Astrocyte (in vitro differentiated cells and primary cell): Measurements from ENCODE around the gene APP. TPM values are rescaled to one million over a fixed set of nuclear protein-coding genes. Genes with fewer than 3 reads are reported as not detected.

ENCODE experiments used
- DNase-seq: peaks from one replicate; pipeline ENCODE4 v3.0.0-alpha.2; 2010; ENCODE audit warnings: low read depth
- FAIRE-seq: peaks from 2 replicates; lab custom pipeline; 2011; peaks lifted over from hg19 to GRCh38; lab: Jason Lieb, UNC
- H2AFZ ChIP-seq: 2 replicates; pipeline ENCODE4 v1.6.0; 2012; ENCODE audit warnings: low read depth, low read length, inconsistent platforms
- H3K27ac ChIP-seq: 2 replicates; pipeline ENCODE4 v1.5.1; 2011; ENCODE audit warnings: low read depth, low read length, inconsistent platforms
- H3K27me3 ChIP-seq: 2 replicates; pipeline ENCODE4 v1.6.0; 2011; ENCODE audit warnings: low read length, inconsistent platforms; ENCODE audit not compliant: insufficient read depth
- H3K36me3 ChIP-seq: 2 replicates; pipeline ENCODE4 v1.5.1; 2011; ENCODE audit warnings: low read length, inconsistent platforms; ENCODE audit not compliant: insufficient read depth
- H3K4me1 ChIP-seq: 2 replicates; pipeline ENCODE4 v1.5.1; 2011; ENCODE audit warnings: low read length, inconsistent platforms; ENCODE audit not compliant: insufficient read depth
- H3K4me2 ChIP-seq: 2 replicates; pipeline ENCODE4 v1.6.0; 2012; ENCODE audit warnings: low read length, inconsistent platforms
- H3K4me3 ChIP-seq: 2 replicates; pipeline ENCODE4 v1.5.1; 2011; ENCODE audit warnings: low read depth, mild to moderate bottlenecking, low read length, inconsistent platforms; ENCODE audit not compliant: insufficient read depth
- H3K79me2 ChIP-seq: 2 replicates; pipeline ENCODE4 v1.6.0; 2012; ENCODE audit warnings: mild to moderate bottlenecking, low read length, inconsistent platforms; ENCODE audit not compliant: insufficient read depth
- H3K9ac ChIP-seq: 2 replicates; pipeline ENCODE4 v1.6.0; 2012; ENCODE audit warnings: mild to moderate bottlenecking, low read length, inconsistent platforms
- H3K9me3 ChIP-seq: 2 replicates; pipeline ENCODE4 v1.5.1; 2012; ENCODE audit warnings: low read depth, mild to moderate bottlenecking, low read length, inconsistent platforms; ENCODE audit not compliant: insufficient read depth
- H4K20me1 ChIP-seq: 2 replicates; pipeline ENCODE4 v1.6.0; 2012; ENCODE audit warnings: low read length, inconsistent platforms; ENCODE audit not compliant: insufficient read depth
- H3K27ac Mint-ChIP-seq: one replicate; pipeline ENCODE4 v1.8.0; 2021; ENCODE audit warnings: mild to moderate bottlenecking, mixed read lengths; ENCODE audit not compliant: unreplicated experiment
- H3K27me3 Mint-ChIP-seq: one replicate; pipeline ENCODE4 v1.8.0; 2021; ENCODE audit warnings: low read depth, mixed read lengths; ENCODE audit not compliant: unreplicated experiment
- H3K36me3 Mint-ChIP-seq: one replicate; pipeline ENCODE4 v1.8.0; 2021; ENCODE audit warnings: low read depth, mixed read lengths; ENCODE audit not compliant: unreplicated experiment
- H3K4me1 Mint-ChIP-seq: one replicate; pipeline ENCODE4 v1.8.0; 2021; ENCODE audit warnings: low read depth, mixed read lengths; ENCODE audit not compliant: unreplicated experiment
- H3K4me3 Mint-ChIP-seq: one replicate; pipeline ENCODE4 v1.8.0; 2021; ENCODE audit warnings: mild to moderate bottlenecking, moderate library complexity, mixed read lengths; ENCODE audit not compliant: unreplicated experiment
- H3K9me3 Mint-ChIP-seq: one replicate; pipeline ENCODE4 v1.8.0; 2021; ENCODE audit warnings: mild to moderate bottlenecking, mixed read lengths; ENCODE audit not compliant: unreplicated experiment
- EZH2 ChIP-seq: IDR thresholded peaks from 2 replicates; pipeline ENCODE4 v1.6.1; 2012; ENCODE audit warnings: mild to moderate bottlenecking, low read length, inconsistent platforms; ENCODE audit not compliant: insufficient read depth
- total RNA-seq: library from RNA; stranded (reverse); gene quantifications from 2 replicates; pipeline ENCODE4 v1.2.1, GENCODE V29; 2021
- TF ChIP-seq, protein P1 (sequence below): IDR thresholded peaks from 2 replicates; pipeline ENCODE4 v1.5.1; 2011; ENCODE audit warnings: low read depth, mild to moderate bottlenecking, inconsistent platforms, low read length, moderate library complexity; ENCODE audit not compliant: insufficient read depth

The APP gene
- total RNA-seq, 1 donor from 2014 or later: 823 TPM

DNA sequence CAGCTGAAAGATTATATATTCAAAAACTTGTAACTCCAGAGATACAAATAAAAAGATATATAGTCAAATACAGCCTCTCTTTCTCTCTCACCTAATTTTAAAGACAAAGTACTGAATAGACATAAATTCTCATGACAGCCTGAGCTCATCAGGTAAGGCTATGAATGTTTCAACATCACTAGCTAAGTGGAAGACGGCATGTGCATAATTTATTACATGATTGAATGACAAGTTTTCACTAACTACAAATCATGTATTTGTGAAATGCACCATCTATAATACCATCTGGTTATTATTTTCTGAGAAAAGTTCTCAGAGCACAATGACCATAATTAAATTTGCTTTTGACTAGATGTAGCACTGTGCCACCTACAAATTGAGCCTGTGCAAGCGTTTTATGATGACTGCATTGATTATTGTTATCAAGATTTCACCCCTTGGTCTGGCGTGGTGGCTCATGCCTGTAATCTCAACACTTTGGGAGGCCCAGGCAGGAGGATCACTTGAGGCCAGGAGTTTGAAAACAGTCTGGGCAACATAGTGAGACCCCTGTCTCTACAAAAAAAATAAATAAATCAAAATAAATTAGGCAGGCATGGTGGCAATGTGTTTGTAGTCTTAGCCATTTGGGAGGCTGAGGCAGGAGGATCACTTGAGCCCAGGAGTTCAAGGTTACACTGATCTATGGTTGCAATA is 128.2 kb downstream of the APP start:
- H3K36me3 Mint-ChIP-seq: peaks cover 5% of the 10 kb centered on the region
- Histone ChIP-seq H3K4me3 (no peak overlapping the region), H4K20me1 (peaks cover 39% of the 10 kb centered on the region), H3K27ac (no peak overlapping the region), H3K9me3 (no peaks in the 10 kb centered on the region), H3K4me1 (peaks cover 3% of the 10 kb centered on the region), H3K27me3 (no peaks in the 10 kb centered on the region), H3K4me2 (peak overlapping the region; percentile 6), H3K79me2 (peaks cover 13% of the 10 kb centered on the region), H2AFZ (no peak overlapping the region), H3K9ac (no peak overlapping the region), H3K36me3 (peaks cover 8% of the 10 kb centered on the region)
- no peaks in the 10 kb centered on the region for H3K9me3 Mint-ChIP-seq
- H3K27ac Mint-ChIP-seq: no peak overlapping the region
- H3K4me3 Mint-ChIP-seq: no peak overlapping the region
- no peaks in the 10 kb centered on the region for H3K27me3 Mint-ChIP-seq
- no peak for FAIRE-seq
- DNase-seq: no peak
- peaks cover 5% of the 10 kb centered on the region for H3K4me1 Mint-ChIP-seq
- TF ChIP-seq, protein P1, sequence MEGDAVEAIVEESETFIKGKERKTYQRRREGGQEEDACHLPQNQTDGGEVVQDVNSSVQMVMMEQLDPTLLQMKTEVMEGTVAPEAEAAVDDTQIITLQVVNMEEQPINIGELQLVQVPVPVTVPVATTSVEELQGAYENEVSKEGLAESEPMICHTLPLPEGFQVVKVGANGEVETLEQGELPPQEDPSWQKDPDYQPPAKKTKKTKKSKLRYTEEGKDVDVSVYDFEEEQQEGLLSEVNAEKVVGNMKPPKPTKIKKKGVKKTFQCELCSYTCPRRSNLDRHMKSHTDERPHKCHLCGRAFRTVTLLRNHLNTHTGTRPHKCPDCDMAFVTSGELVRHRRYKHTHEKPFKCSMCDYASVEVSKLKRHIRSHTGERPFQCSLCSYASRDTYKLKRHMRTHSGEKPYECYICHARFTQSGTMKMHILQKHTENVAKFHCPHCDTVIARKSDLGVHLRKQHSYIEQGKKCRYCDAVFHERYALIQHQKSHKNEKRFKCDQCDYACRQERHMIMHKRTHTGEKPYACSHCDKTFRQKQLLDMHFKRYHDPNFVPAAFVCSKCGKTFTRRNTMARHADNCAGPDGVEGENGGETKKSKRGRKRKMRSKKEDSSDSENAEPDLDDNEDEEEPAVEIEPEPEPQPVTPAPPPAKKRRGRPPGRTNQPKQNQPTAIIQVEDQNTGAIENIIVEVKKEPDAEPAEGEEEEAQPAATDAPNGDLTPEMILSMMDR: no peak
- TF ChIP-seq EZH2: no peak

DNA sequence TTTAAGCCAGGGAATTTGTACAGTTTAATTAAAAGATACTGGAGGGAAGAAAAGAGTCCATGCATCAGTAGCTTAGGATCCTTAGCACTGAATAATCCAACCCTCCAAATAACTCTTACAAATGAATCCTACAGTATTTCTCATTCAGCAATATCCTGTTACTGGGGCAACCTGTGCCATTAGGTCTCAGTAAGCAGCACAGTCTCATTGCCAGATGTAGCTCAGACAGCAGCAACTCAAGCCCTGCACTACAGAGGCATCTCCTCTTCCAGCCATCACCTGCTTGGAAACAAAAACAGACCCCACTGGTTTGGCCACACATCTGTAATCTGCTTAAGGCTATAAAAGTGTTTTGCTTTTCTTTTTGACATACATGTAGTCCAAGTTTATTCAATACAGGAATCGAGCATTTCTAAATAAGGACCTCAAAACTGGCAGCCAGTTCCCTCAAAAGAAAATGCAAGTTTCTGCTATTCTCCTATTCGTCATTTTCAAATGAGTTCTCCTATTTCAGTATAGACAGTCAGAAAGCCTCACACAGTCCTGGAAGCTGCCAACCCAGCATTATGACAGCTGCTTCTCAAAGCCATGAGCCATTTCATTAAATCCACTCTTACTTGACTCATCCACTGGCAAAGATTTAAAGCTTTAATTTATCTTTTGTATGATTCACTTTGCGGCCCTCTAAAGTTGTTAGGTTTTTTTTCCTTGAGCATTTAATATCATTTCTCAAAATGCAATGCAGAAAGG is 129.0 kb downstream of the APP start:
- H3K36me3 ChIP-seq: peaks cover 5% of the 10 kb centered on the region
- peaks cover 3% of the 10 kb centered on the region for H3K4me1 ChIP-seq
- H3K9me3 Mint-ChIP-seq: peaks cover 1% of the 10 kb centered on the region
- peaks cover 5% of the 10 kb centered on the region for H3K4me1 Mint-ChIP-seq
- FAIRE-seq (peak; percentile 37), DNase-seq (peak; percentile 62)
- no peaks in the 10 kb centered on the region for H3K27me3 ChIP-seq
- H2AFZ ChIP-seq: no peak overlapping the region
- H3K36me3 Mint-ChIP-seq: peaks cover 5% of the 10 kb centered on the region
- no peak overlapping the region for H3K9ac ChIP-seq
- H4K20me1 ChIP-seq: peaks cover 45% of the 10 kb centered on the region
- H3K27me3 Mint-ChIP-seq: no peaks in the 10 kb centered on the region
- no peaks in the 10 kb centered on the region for H3K9me3 ChIP-seq
- no peak overlapping the region for H3K4me3 Mint-ChIP-seq
- H3K4me3 ChIP-seq: no peak overlapping the region
- H3K27ac Mint-ChIP-seq: no peak overlapping the region
- no peak overlapping the region for H3K27ac ChIP-seq
- peaks cover 21% of the 10 kb centered on the region for H3K79me2 ChIP-seq
- TF ChIP-seq EZH2: no peak
- TF ChIP-seq, protein P1: no peak
- peak overlapping the region; percentile 6 for H3K4me2 ChIP-seq

DNA sequence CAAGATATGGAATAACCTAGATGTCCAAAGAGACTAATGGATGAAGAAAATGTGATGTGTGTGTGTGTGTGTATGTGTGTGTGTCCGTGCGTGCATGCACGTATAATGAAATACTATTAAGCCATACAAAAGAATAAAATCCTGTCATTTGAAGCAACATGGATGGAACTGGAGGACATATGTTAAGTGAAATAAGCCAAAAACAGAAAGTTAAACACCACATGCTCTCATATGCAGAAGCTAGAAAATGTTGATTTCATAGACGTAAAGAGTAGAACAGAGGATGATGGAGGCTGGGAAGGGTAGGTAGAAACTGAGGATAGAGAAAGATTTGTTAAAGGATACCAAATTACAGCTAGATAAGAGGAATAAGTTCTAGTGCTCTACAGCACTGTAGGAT is 133.7 kb downstream of the APP start:
- H3K27ac Mint-ChIP-seq: no peak overlapping the region

More for the DNA sequence above, 133.7 kb downstream of the APP start:
- no peaks in the 10 kb centered on the region for H3K27me3 Mint-ChIP-seq
- H3K4me2 ChIP-seq: no peak overlapping the region
- H3K9me3 ChIP-seq: no peaks in the 10 kb centered on the region
- H4K20me1 ChIP-seq: peaks cover 61% of the 10 kb centered on the region
- no peaks in the 10 kb centered on the region for H3K27me3 ChIP-seq
- H3K36me3 Mint-ChIP-seq: no peaks in the 10 kb centered on the region
- no peak overlapping the region for H2AFZ ChIP-seq
- H3K4me1 ChIP-seq: peaks cover 3% of the 10 kb centered on the region
- no peak for TF ChIP-seq EZH2
- TF ChIP-seq, protein P1: no peak
- H3K79me2 ChIP-seq: peaks cover 32% of the 10 kb centered on the region
- H3K27ac ChIP-seq: no peak overlapping the region
- peaks cover 1% of the 10 kb centered on the region for H3K9me3 Mint-ChIP-seq
- H3K4me1 Mint-ChIP-seq: peaks cover 14% of the 10 kb centered on the region
- H3K9ac ChIP-seq: no peak overlapping the region
- no peak overlapping the region for H3K4me3 Mint-ChIP-seq
- H3K4me3 ChIP-seq: no peak overlapping the region
- DNase-seq: no peak
- H3K36me3 ChIP-seq: no peaks in the 10 kb centered on the region
- no peak for FAIRE-seq
